H1 (cell line): Measurements from ENCODE around the gene TRIM28. TPM values are rescaled to one million over a fixed set of nuclear protein-coding genes. Genes with fewer than 3 reads are reported as not detected.

Experiments used
- CBX5 ChIP-seq: fragments of 300-800, 300-1000 bp; sonication (generic); IDR thresholded peaks from 2 replicates; pipeline ENCODE4 v1.7.1; 2016; ENCODE audit warnings: antibody characterized with exemption, low read length, low read depth
- EP300 ChIP-seq, 2 experiments: IDR thresholded peaks; 1 replicate in 1 of 2; 2 replicates in 1 of 2; pipeline ENCODE4 v1.6.1; 2011 to 2012; ENCODE audit warnings: low read depth in 2 of 2, low read length in 2 of 2, mild to moderate bottlenecking in 2 of 2, borderline replicate concordance in 1 of 2, inconsistent platforms in 1 of 2, moderate library complexity in 1 of 2
- KDM4A ChIP-seq: IDR thresholded peaks from one replicate; pipeline ENCODE4 v1.7.1; 2012; ENCODE audit warnings: low read depth, mild to moderate bottlenecking, moderate library complexity, low read length, inconsistent platforms; ENCODE audit not compliant: severe bottlenecking
- SIN3A ChIP-seq, 2 experiments: IDR thresholded peaks in 1 of 2; conservative IDR thresholded peaks in 1 of 2; 2 replicates each; pipeline ENCODE4 v1.6.1; 2011 to 2012; ENCODE audit warnings: low read length in 2 of 2, improper control_type of control experiment in 1 of 2, low read depth in 1 of 2, mild to moderate bottlenecking in 1 of 2
- polyA plus RNA-seq, 7 experiments: library from polyadenylated mRNA; depleted of rRNA in 3 of 7; stranded (reverse) in 5 of 7; unstranded in 2 of 7; fragments of >200 nt in 5 of 7; fragments of 200-250 nt in 2 of 7; gene quantifications; 1 replicate in 5 of 7; 2 replicates in 1 of 7; 4 replicates in 1 of 7; pipeline versions ENCODE4 v1.2.1 to v1.2.3, GENCODE V29; 2011 to 2013; ENCODE audit warnings: missing spikeins in 2 of 7, mixed read lengths in 2 of 7
- total RNA-seq: library from RNA; stranded (reverse); fragmentation: NEBNext Ultra II Directional; extraction: Animal tissue kit (Norgen Biotek cat#: 25700); gene quantifications from 2 replicates; pipeline ENCODE4 v1.2.1, GENCODE V29; 2021

TRIM28 gene
- total and polyA plus RNA-seq, 2 of the 8 experiments (the other 6 are each of a cell fraction or from before 2014, with no cell fraction given): 1,433 to 1,442 TPM

GRCh38 chr19:58557221-58558065 lies 13.6 kb downstream of the TRIM28 start (continued):
- no peak for TF ChIP-seq SIN3A (conservative IDR thresholded peaks at IDR 0.05 in 1 of 2, IDR thresholded peaks at IDR 0.05 in 1 of 2; ENCODE audit: low read depth in 1 of 2, low read length in 2 of 2)
- TF ChIP-seq CBX5: no peak
- no peak for TF ChIP-seq EP300 (IDR thresholded peaks at IDR 0.05; ENCODE audit: borderline replicate concordance in 1 of 2, low read depth in 2 of 2, low read length in 2 of 2)
- no peak for TF ChIP-seq KDM4A
- TF ChIP-seq, all 59 proteins: peak for 0
